Panc1 (cell line): ENCODE results near the gene EPN2. TPM values are rescaled to one million over a fixed set of nuclear protein-coding genes. Genes with fewer than 3 reads are reported as not detected.

Source experiments
- ATAC-seq: fragments of 200-7000 bp; cut with Tn5 transposase; 2 replicates; pipeline ENCODE4 v1.9.1; 2020; ENCODE audit warnings: mild to moderate bottlenecking, moderate library complexity
- BruUV-seq: library from RNA; stranded (reverse); fragments of 400-500 nt; replicated peaks from 2 replicates; lab custom pipeline; 2021; lab: Mats Ljungman, UMichigan
- CTCF ChIA-PET: fragments of 300-600 bp; sonication (Branson Sonifier 250); formaldehyde crosslinking; loops from one replicate; lab custom pipeline; 2022; ENCODE audit warnings: antibody characterized with exemption; lab: Charles Lee
- POLR2A ChIA-PET: fragments of 300-600 bp; sonication (Branson Sonifier 250); formaldehyde crosslinking; loops from one replicate; lab custom pipeline; 2022; ENCODE audit warnings: antibody characterized with exemption; lab: Charles Lee
- DNase-seq: peaks from one replicate; pipeline ENCODE4 v3.0.0-alpha.2; 2010; ENCODE audit warnings: low read depth, low spot score
- H3K27ac ChIP-seq: 2 replicates; pipeline ENCODE4 v1.5.1; 2011; ENCODE audit warnings: mild to moderate bottlenecking, low read length, inconsistent platforms
- H3K27me3 ChIP-seq: fragments of 200-500 bp; sonication (Bioruptor generic); 2 replicates; pipeline ENCODE4 v1.6.0; 2014; ENCODE audit warnings: low read length, inconsistent platforms; ENCODE audit not compliant: control insufficient read depth, insufficient read depth
- H3K36me3 ChIP-seq: fragments of 200-500 bp; sonication (Bioruptor generic); 2 replicates; pipeline ENCODE4 v1.5.1; 2014; ENCODE audit warnings: inconsistent platforms, mild to moderate bottlenecking, low read length, moderate library complexity; ENCODE audit not compliant: control insufficient read depth, insufficient read depth
- H3K4me1 ChIP-seq: 2 replicates; pipeline ENCODE4 v1.5.1; 2011; ENCODE audit warnings: inconsistent platforms, mild to moderate bottlenecking, low read length, moderate library complexity; ENCODE audit not compliant: control insufficient read depth, insufficient read depth
- H3K4me3 ChIP-seq, 2 experiments: 2 replicates each; pipeline ENCODE4 v1.5.1; 2011 to 2012; ENCODE audit warnings: low read depth in 2 of 2, low read length in 2 of 2, mild to moderate bottlenecking in 2 of 2, inconsistent platforms in 1 of 2, moderate library complexity in 1 of 2
- H3K9me3 ChIP-seq: fragments of 200-500 bp; sonication (Bioruptor generic); 2 replicates; pipeline ENCODE4 v1.5.1; 2014; ENCODE audit warnings: low read depth, mild to moderate bottlenecking, inconsistent platforms, low read length, moderate library complexity; ENCODE audit not compliant: control insufficient read depth, insufficient read depth
- CTCF ChIP-seq: fragments of 450-650 bp; IDR thresholded peaks from 2 replicates; pipeline ENCODE4 v1.5.1; 2017; ENCODE audit warnings: mild to moderate bottlenecking
- POLR2AphosphoS5 ChIP-seq: IDR thresholded peaks from 2 replicates; pipeline ENCODE4 v1.6.1; 2012; ENCODE audit warnings: mild to moderate bottlenecking, low read depth, low read length, moderate library complexity
- REST ChIP-seq, 2 experiments: IDR thresholded peaks; 2 replicates each; pipeline ENCODE4 v1.6.1; 2011 to 2012; ENCODE audit warnings: low read depth in 2 of 2, control low read depth in 1 of 2, low read length in 1 of 2, mild to moderate bottlenecking in 1 of 2, moderate library complexity in 1 of 2; ENCODE audit not compliant: insufficient read depth in 1 of 2
- SIN3A ChIP-seq: IDR thresholded peaks from 2 replicates; pipeline ENCODE4 v1.6.1; 2012; ENCODE audit warnings: low read depth, mild to moderate bottlenecking, low read length, moderate library complexity, borderline replicate concordance; ENCODE audit not compliant: insufficient read depth
- TCF7L2 ChIP-seq: IDR thresholded peaks from 2 replicates; pipeline ENCODE4 v1.6.1; 2011; ENCODE audit warnings: mild to moderate bottlenecking, low read depth, low read length, inconsistent platforms
- in situ Hi-C: cut with HindIII; loops from 2 replicates; pipeline ENCODE4 v1.10.0; 2016; ENCODE audit warnings: low sequenced_read_pairs, low pct_unique_long_range_greater_than_20kb
- intact Hi-C: fragments of 100-400 bp; cut with micrococcal nuclease; formaldehyde crosslinking; loops from one replicate; pipeline ENCODE4 v1.10.0; 2022; ENCODE audit not compliant: unreplicated experiment
- total RNA-seq: library from RNA; stranded (reverse); gene quantifications from one replicate; pipeline ENCODE4 v1.2.1, GENCODE V29; 2021; ENCODE audit not compliant: unreplicated experiment

Gene EPN2
- total RNA-seq, 1 experiment from 2014 or later = 35.0 TPM

DNA sequence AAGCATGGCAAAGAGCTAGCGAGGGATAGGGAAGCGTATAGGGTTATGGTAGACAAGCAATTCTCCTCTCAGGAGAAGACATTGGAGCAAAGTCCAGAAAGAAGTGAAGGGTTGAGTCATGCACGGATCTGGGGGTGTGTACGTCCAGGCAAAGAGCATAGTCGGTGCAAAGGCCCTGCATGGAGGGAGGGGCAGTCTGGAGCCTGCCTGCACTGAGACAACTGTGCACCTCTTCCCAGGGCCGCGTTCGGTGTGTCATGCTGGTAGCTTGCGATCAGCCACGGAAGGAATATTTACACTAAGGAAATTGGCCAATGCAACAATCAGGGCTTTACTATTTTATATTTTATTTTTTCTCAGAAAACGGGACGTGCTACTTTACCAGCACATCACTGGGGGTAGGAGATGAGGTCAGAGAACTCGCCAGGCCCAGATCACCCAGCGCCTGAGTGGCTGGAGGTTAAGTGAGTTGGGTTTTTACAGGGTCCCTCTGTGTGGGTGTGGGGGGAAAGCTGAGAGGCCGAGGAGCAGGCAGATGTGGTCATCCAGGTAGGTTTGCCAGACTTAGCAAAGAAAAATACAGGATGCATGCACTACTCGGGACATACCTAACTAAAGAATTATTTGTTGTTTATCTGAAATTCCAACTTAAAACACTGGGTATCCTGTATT is 132.1 kb downstream of the EPN2 start:
- in situ Hi-C loops (no loop called here), intact Hi-C loops (no loop called here)
- H3K27me3 ChIP-seq = no peaks in the 10 kb centered on the region
- H3K9me3 ChIP-seq = no peaks in the 10 kb centered on the region
- no TSS peak for BruUV-seq
- CTCF ChIA-PET = no interaction called here
- no peak overlapping the region for H3K27ac ChIP-seq
- no peaks in the 10 kb centered on the region for H3K36me3 ChIP-seq
- H3K4me1 ChIP-seq = no peaks in the 10 kb centered on the region; the same call in 1 of the 2 replicates
- ATAC-seq = no peak
- POLR2A ChIA-PET = interaction anchor here (0.6 kb wide), 1 partner anchor 394 kb away, joined by 5 read pairs; no protein-coding TSS in a partner anchor
- no peak for TF ChIP-seq CTCF
- no peak for TF ChIP-seq TCF7L2
- TF ChIP-seq SIN3A = no peak
- TF ChIP-seq POLR2AphosphoS5 = no peak
- TF ChIP-seq REST (IDR thresholded peaks at IDR 0.05; ENCODE audit: insufficient read depth in 1 of 2, low read depth in 2 of 2, low read length in 1 of 2) = no peak
- no peak for DNase-seq
- no peak overlapping the region for H3K4me3 ChIP-seq

DNA sequence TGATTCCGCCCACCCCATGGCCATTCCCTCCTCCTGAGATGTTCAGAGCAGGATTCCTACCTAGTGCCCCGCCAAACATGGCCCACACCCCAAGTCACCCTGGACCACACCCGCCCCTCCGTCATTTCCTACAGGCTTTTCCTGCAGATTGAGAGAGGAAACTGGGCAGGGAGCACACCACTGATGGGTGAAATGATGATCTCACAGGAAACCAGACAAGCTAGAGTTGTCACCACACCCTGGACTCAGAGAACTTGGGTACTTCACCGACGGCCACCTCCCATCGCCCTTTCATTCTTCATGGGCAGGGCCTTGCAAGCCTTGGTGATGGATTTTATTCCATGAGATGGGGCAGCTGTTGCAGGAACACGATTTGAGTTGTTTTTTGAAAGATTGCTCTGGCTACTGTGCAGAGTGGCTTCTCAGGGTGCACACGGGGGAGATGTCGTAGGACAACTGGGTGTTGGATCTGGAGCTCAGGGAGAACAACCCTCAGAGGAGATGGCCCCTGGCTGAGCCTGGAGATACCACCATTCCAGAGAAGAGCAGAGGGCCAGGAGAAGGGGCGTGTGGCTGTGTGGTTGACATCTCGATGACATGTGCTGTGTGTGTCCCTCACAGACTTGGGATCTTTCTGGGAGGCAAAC is 132.8 kb downstream of the EPN2 start:
- no peak for TF ChIP-seq CTCF
- Histone ChIP-seq H3K27ac (no peak overlapping the region), H3K4me3 (no peak overlapping the region), H3K27me3 (no peaks in the 10 kb centered on the region), H3K36me3 (no peaks in the 10 kb centered on the region), H3K9me3 (no peaks in the 10 kb centered on the region), H3K4me1 (no peaks in the 10 kb centered on the region; the same call in 1 of the 2 replicates)
- CTCF ChIA-PET = no interaction called here
- in situ Hi-C loops = no loop called here
- POLR2A ChIA-PET = interaction anchor here (0.6 kb wide), 1 partner anchor 393 kb away, joined by 5 read pairs; no protein-coding TSS in a partner anchor
- no peak for ATAC-seq
- intact Hi-C loops = no loop called here
- no peak for DNase-seq
- no TSS peak for BruUV-seq
